Limb (tissue), 2 donors: Measurements from ENCODE around the gene BLM.
"Not testable (repeated sequence)": the region's sequence is repeated elsewhere in the genome, so short reads cannot be mapped to it uniquely, and the experiment has no call there.

ENCODE experiments used
- DNase-seq, 2 donors: peaks; one replicate each; pipeline ENCODE4 v3.0.0-alpha.2; 2016; ENCODE audit errors: extremely low spot score in 2 of 2

Gene BLM

GRCh38 chr15:90716976-90717821 lies at the start of gene BLM:
BLM (plus strand) TSS chr15:90717346; CDS start chr15:90747393, 30,047 bp downstream.
- DNase-seq = peak; percentile 97

- not testable (repeated sequence) for DNase-seq
Observed at GRCh38 chr15:90667755-90668345, 49.3 kb upstream of the BLM start.

- DNase-seq = not testable (repeated sequence)
Observed at GRCh38 chr15:90670631-90671030, 46.5 kb upstream of the BLM start.

GRCh38 chr15:90671216-90671615 lies 45.9 kb upstream of the BLM start:
- no peak for DNase-seq

GRCh38 chr15:90673357-90673756 lies 43.8 kb upstream of the BLM start:
- DNase-seq = not testable (repeated sequence)

GRCh38 chr15:90674476-90674875 lies 42.7 kb upstream of the BLM start:
- no peak for DNase-seq

- DNase-seq = no peak
Observed at GRCh38 chr15:90675464-90675863, 41.7 kb upstream of the BLM start.

- no peak for DNase-seq
Observed at GRCh38 chr15:90677807-90678790, 39.0 kb upstream of the BLM start.

GRCh38 chr15:90679959-90680358 lies 37.2 kb upstream of the BLM start:
- DNase-seq = no peak

- DNase-seq = peak in 1 of 2 donors; percentile 37
Observed at GRCh38 chr15:90680371-90680935, 36.7 kb upstream of the BLM start.

GRCh38 chr15:90681056-90681455 lies 36.1 kb upstream of the BLM start:
- no peak for DNase-seq

- DNase-seq = no peak
Observed at GRCh38 chr15:90681480-90681879, 35.7 kb upstream of the BLM start.

GRCh38 chr15:90683371-90683770 lies 33.8 kb upstream of the BLM start:
- DNase-seq = no peak

- DNase-seq = no peak
Observed at GRCh38 chr15:90683876-90684275, 33.3 kb upstream of the BLM start.

GRCh38 chr15:90684281-90684680 lies 32.9 kb upstream of the BLM start:
- DNase-seq = no peak

GRCh38 chr15:90685591-90686434 lies 31.3 kb upstream of the BLM start:
- no peak for DNase-seq

- DNase-seq = no peak
Observed at GRCh38 chr15:90686435-90687218, 30.5 kb upstream of the BLM start.

- DNase-seq = not testable (repeated sequence)
Observed at GRCh38 chr15:90689326-90689961, 27.7 kb upstream of the BLM start.

GRCh38 chr15:90690585-90690984 lies 26.6 kb upstream of the BLM start:
- no peak for DNase-seq
